GM12878 (cell line): Measurements from ENCODE around the gene FLT4. TPM values are rescaled to one million over a fixed set of nuclear protein-coding genes. Genes with fewer than 3 reads are reported as not detected.

ENCODE experiments used
- ATAC-seq: fragments of 200-7000 bp; cut with Tn5 transposase; 3 replicates; pipeline ENCODE4 v1.9.1; 2020; ENCODE audit warnings: mild to moderate bottlenecking, moderate library complexity
- BruUV-seq: library from RNA; stranded (reverse); fragments of 400-500 nt; replicated peaks from 2 replicates; lab custom pipeline; 2021; lab: Mats Ljungman, UMichigan
- CTCF ChIA-PET: fragments of 300-600 bp; sonication (Branson Sonifier 250); formaldehyde crosslinking; extraction: SDS; loops from one replicate; lab custom pipeline; 2021; ENCODE audit warnings: inconsistent platforms; lab: Yijun Ruan, JAX
- POLR2A ChIA-PET: fragments of 350-600 bp; formaldehyde crosslinking; extraction: SDS; loops from one replicate; lab custom pipeline; 2021; ENCODE audit warnings: inconsistent platforms; lab: Charles Lee
- RAD21 ChIA-PET: fragments of 300-600 bp; sonication (Branson Sonifier 250); formaldehyde crosslinking; loops from one replicate; lab custom pipeline; 2023; ENCODE audit warnings: antibody characterized with exemption; ENCODE audit not compliant: unreplicated experiment; lab: Charles Lee
- SMC1A ChIA-PET: fragments of 300-600 bp; sonication (Branson Sonifier 250); formaldehyde crosslinking; loops from one replicate; lab custom pipeline; 2023; ENCODE audit not compliant: unreplicated experiment, uncharacterized antibody; lab: Charles Lee
- DNase-seq: peaks from one replicate; pipeline ENCODE4 v3.0.0-alpha.2; 2011; ENCODE audit warnings: low read depth, low spot score
- FAIRE-seq: peaks from 3 replicates; lab custom pipeline; 2011; peaks lifted over from hg19 to GRCh38; lab: Jason Lieb, UNC
- H2AFZ ChIP-seq: 2 replicates; pipeline ENCODE4 v1.6.0; 2011; ENCODE audit warnings: low read depth, low read length, control low read depth; ENCODE audit not compliant: control insufficient read depth
- H3K27ac ChIP-seq: 2 replicates; pipeline ENCODE4 v1.5.1; 2011; ENCODE audit warnings: control low read depth; ENCODE audit not compliant: control insufficient read depth, insufficient read depth
- H3K27me3 ChIP-seq, 2 experiments: replicated peaks in 1 of 2; 2 replicates each; pipeline versions ENCODE4 v1.6.0 to v1.6.1; 2011; ENCODE audit warnings: low read length in 1 of 2; ENCODE audit not compliant: control insufficient read depth in 2 of 2, insufficient read depth in 2 of 2
- H3K36me3 ChIP-seq, 2 experiments: 2 replicates each; pipeline ENCODE4 v1.5.1; 2011; ENCODE audit warnings: low read length in 1 of 2; ENCODE audit not compliant: control insufficient read depth in 2 of 2, insufficient read depth in 2 of 2
- H3K4me1 ChIP-seq: 2 replicates; pipeline ENCODE4 v1.6.1; 2011; ENCODE audit warnings: mild to moderate bottlenecking, low read length, moderate library complexity, mixed read lengths; ENCODE audit not compliant: control insufficient read depth, insufficient read depth
- H3K4me2 ChIP-seq: 2 replicates; pipeline ENCODE4 v1.6.0; 2011; ENCODE audit warnings: control low read depth; ENCODE audit not compliant: control insufficient read depth, insufficient read depth
- H3K4me3 ChIP-seq: fragments of 200-600 bp; sonication (generic); 2 replicates; pipeline ENCODE4 v1.5.1; 2016
- H3K79me2 ChIP-seq: 2 replicates; pipeline ENCODE4 v1.6.0; 2011; ENCODE audit warnings: low read length; ENCODE audit not compliant: control insufficient read depth, insufficient read depth
- H3K9ac ChIP-seq: 2 replicates; pipeline ENCODE4 v1.8.0; 2011; ENCODE audit warnings: low read length, control low read depth, mixed read lengths; ENCODE audit not compliant: control insufficient read depth, insufficient read depth
- H3K9me3 ChIP-seq: replicated peaks from 3 replicates; pipeline ENCODE4 v1.5.1; 2011; ENCODE audit warnings: mild to moderate bottlenecking, low read length; ENCODE audit not compliant: control insufficient read depth, insufficient read depth
- H4K20me1 ChIP-seq: 2 replicates; pipeline ENCODE4 v1.6.0; 2011; ENCODE audit not compliant: control insufficient read depth, insufficient read depth
- BMI1 ChIP-seq: fragments of 450-650 bp; IDR thresholded peaks from 2 replicates; pipeline ENCODE4 v1.6.1; 2016; ENCODE audit warnings: mild to moderate bottlenecking, moderate library complexity, borderline replicate concordance
- HDAC6 ChIP-seq: fragments of 200-600 bp; sonication (generic); IDR thresholded peaks from one replicate; pipeline ENCODE4 v1.8.0; 2017; ENCODE audit warnings: antibody characterized with exemption; ENCODE audit not compliant: unreplicated experiment
- HDGF ChIP-seq: fragments of 450-650 bp; IDR thresholded peaks from 2 replicates; pipeline ENCODE4 v1.6.1; 2016; ENCODE audit warnings: antibody characterized with exemption
- JUND ChIP-seq: IDR thresholded peaks from 2 replicates; pipeline ENCODE4 v1.6.1; 2012; ENCODE audit warnings: low read depth, mild to moderate bottlenecking, low read length, improper control_type of control experiment, moderate library complexity
- PAX5 ChIP-seq: IDR thresholded peaks from 2 replicates; pipeline ENCODE4 v1.6.1; 2011; ENCODE audit warnings: low read depth, low read length, borderline replicate concordance
- POLR2A ChIP-seq: IDR thresholded peaks from 2 replicates; pipeline ENCODE4 v1.6.1; 2011; ENCODE audit warnings: low read depth, mild to moderate bottlenecking, low read length
- RELA ChIP-seq: fragments of 450-650 bp; IDR thresholded peaks from 2 replicates; pipeline ENCODE4 v1.8.0; 2014; ENCODE audit warnings: borderline replicate concordance; ENCODE audit not compliant: partially characterized antibody
- SPI1 ChIP-seq: IDR thresholded peaks from 2 replicates; pipeline ENCODE4 v1.6.1; 2011; ENCODE audit warnings: low read depth, mild to moderate bottlenecking, low read length, moderate library complexity, borderline replicate concordance; ENCODE audit not compliant: insufficient read depth
- YY1 ChIP-seq: IDR thresholded peaks from 2 replicates; pipeline ENCODE4 v1.6.1; 2011; ENCODE audit warnings: low read depth, mild to moderate bottlenecking, low read length
- WGBS: methylation state at CpG from one replicate; pipeline ENCODE4 v1.1.6; 2016; ENCODE audit warnings: low lambda C conversion rate; ENCODE audit not compliant: insufficient replicate concordance, insufficient coverage; ENCODE audit errors: missing lambda C conversion rate; 5-methylcytosine and 5-hydroxymethylcytosine counted together
- in situ Hi-C: fragments of 300-500 bp; cut with MboI; formaldehyde crosslinking; loops from 9 replicates; pipeline ENCODE4 v1.14.3; 2018; ENCODE audit warnings: mixed read lengths
- intact Hi-C: fragments of 100-400 bp; cut with micrococcal nuclease; formaldehyde crosslinking; loops from one replicate; pipeline ENCODE4 v1.14.2; 2022; ENCODE audit not compliant: unreplicated experiment
- polyA plus RNA-seq, 11 experiments: library from polyadenylated mRNA; depleted of rRNA in 4 of 11; unstranded in 6 of 11; stranded (reverse) in 5 of 11; fragments of >200 nt; fragmentation: Nextera tagmentation in 4 of 11; fragmentation: Illumina TruSeq in 1 of 11; extraction: Ambion mirVana in 4 of 11; extraction: Trizol in 1 of 11; gene quantifications; 1 replicate in 1 of 11; 2 replicates in 10 of 11; pipeline versions ENCODE4 v1.2.1 to v1.2.3, GENCODE V29; 2011 to 2016; ENCODE audit warnings: inconsistent platforms in 2 of 11, missing spikeins in 2 of 11, low read depth in 1 of 11
- total RNA-seq, 4 experiments: library from RNA; depleted of rRNA in 3 of 4; stranded (reverse); fragments of >200 nt in 3 of 4; fragmentation: Illumina TruSeq in 1 of 4; extraction: Trizol in 1 of 4; gene quantifications; 2 replicates each; pipeline versions ENCODE4 v1.2.1 to v1.2.3, GENCODE V29; 2013 to 2021
- TF ChIP-seq, protein P1 (sequence below): fragments of 450-650 bp; IDR thresholded peaks from 2 replicates; pipeline ENCODE4 v1.6.1; 2018; ENCODE audit warnings: mild to moderate bottlenecking, low read depth, moderate library complexity; ENCODE audit not compliant: partially characterized antibody
- TF ChIP-seq, protein P2 (sequence below): fragments of 450-650 bp; IDR thresholded peaks from 2 replicates; pipeline ENCODE4 v1.6.1; 2017; ENCODE audit warnings: low read depth, mild to moderate bottlenecking, moderate library complexity
- TF ChIP-seq, protein P3 (sequence below): IDR thresholded peaks from 2 replicates; pipeline ENCODE4 v1.6.1; 2011; ENCODE audit warnings: borderline replicate concordance, low read depth, mild to moderate bottlenecking, moderate library complexity, mixed read lengths, low read length; ENCODE audit not compliant: insufficient read depth; ENCODE audit errors: extremely low read length
- TF ChIP-seq, protein P4 (sequence below): fragments of 450-650 bp; IDR thresholded peaks from 2 replicates; pipeline ENCODE4 v1.6.1; 2017; ENCODE audit warnings: antibody characterized with exemption, mild to moderate bottlenecking, moderate library complexity

The FLT4 gene
- total and polyA plus RNA-seq, 10 of the 15 experiments (the other 5 are each of a cell fraction or from before 2014, with no cell fraction given), result 0.18 TPM; not detected in 9

DNA sequence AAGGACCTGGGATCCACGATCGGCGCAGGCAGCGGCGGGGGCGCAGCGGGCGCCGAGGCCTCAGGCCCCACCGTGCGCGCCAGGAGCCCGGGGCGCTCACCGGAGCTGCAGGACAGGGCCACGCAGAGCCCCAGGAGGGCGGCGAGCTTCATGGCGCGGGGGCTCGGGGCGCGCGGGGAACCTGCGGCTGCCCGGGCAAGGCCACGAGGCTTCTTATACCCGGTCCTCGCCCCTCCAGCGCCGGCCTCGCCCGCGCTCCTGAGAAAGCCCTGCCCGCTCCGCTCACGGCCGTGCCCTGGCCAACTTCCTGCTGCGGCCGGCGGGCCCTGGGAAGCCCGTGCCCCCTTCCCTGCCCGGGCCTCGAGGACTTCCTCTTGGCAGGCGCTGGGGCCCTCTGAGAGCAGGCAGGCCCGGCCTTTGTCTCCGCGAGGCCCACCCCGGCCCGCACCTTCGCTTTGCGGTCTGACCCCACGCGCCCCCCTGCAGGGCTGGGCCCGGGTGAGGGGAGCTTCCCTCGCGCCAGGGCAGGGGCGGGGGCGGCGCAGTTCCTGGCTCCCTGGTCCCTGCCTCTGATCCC is 58.0 kb downstream of the FLT4 start, which contains the start of gene SCGB3A1 (continued):
- TF ChIP-seq, protein P1, sequence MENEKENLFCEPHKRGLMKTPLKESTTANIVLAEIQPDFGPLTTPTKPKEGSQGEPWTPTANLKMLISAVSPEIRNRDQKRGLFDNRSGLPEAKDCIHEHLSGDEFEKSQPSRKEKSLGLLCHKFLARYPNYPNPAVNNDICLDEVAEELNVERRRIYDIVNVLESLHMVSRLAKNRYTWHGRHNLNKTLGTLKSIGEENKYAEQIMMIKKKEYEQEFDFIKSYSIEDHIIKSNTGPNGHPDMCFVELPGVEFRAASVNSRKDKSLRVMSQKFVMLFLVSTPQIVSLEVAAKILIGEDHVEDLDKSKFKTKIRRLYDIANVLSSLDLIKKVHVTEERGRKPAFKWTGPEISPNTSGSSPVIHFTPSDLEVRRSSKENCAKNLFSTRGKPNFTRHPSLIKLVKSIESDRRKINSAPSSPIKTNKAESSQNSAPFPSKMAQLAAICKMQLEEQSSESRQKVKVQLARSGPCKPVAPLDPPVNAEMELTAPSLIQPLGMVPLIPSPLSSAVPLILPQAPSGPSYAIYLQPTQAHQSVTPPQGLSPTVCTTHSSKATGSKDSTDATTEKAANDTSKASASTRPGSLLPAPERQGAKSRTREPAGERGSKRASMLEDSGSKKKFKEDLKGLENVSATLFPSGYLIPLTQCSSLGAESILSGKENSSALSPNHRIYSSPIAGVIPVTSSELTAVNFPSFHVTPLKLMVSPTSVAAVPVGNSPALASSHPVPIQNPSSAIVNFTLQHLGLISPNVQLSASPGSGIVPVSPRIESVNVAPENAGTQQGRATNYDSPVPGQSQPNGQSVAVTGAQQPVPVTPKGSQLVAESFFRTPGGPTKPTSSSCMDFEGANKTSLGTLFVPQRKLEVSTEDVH, result no peak
- TF ChIP-seq YY1, result no peak
- TF ChIP-seq, all 136 proteins: peak for 0

DNA sequence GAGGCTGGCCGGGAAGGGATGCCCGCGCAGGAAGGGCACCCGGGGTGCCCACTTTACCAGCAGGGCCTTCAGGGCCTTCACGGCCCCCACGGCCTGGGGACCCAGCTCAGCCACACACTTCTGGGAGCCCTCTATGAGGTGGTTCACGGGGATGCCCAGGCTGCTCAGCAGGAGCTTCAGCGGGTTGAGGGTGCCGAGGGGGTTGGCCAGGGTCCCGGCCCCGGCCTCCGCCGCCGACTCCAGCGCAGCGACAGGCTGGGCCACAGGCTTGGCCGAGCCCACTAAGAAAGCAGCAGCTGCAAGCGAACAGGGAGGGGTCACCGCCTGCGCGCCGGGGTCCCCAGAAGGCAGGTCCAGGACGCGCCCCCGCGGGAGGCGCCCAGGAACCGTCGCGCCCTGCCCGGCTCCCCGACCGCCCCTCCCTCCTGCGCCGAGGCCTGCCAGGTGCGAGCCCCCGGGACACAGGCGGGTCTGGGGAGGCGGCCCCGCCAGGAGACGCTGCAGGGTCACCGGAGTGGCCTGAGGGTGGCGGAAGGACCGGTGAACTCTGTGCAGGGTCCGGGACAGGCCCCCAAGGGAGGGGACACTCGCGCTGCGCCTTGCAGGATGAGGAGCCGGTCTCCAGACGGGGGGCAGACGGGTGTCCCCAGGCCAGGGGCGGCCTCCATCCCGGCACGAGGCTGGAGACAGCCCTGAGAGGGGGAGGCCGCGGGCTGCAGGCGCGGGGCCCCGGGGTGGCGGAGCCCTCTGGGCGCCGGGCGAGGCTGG is 58.7 kb downstream of the FLT4 start:
- in situ Hi-C loops, result no loop called here
- 15% methylated on average over 53 of the region's 63 CpGs for WGBS
- H3K79me2 ChIP-seq, result no peaks in the 10 kb centered on the region
- H3K4me3 ChIP-seq, result no peak overlapping the region
- H3K4me2 ChIP-seq, result no peak overlapping the region; the same call in 1 of the 2 replicates
- FAIRE-seq (no peak), ATAC-seq (no peak), DNase-seq (no peak)
- ChIA-PET SMC1A (no interaction called here), POLR2A (no interaction called here), RAD21 (no interaction called here), CTCF (no interaction called here)
- H3K9me3 ChIP-seq, result no peaks in the 10 kb centered on the region
- H3K27me3 ChIP-seq, result peaks cover 0 to 3% of the 10 kb centered on the region in 2 experiments; a peak in 1 of 4 replicates
- no TSS peak for BruUV-seq
- H3K27ac ChIP-seq, result no peak overlapping the region
- no peaks in the 10 kb centered on the region for H3K36me3 ChIP-seq
- H3K9ac ChIP-seq, result no peak overlapping the region
- H4K20me1 ChIP-seq, result no peaks in the 10 kb centered on the region
- no peaks in the 10 kb centered on the region for H3K4me1 ChIP-seq
- H2AFZ ChIP-seq, result no peak overlapping the region
- intact Hi-C loops, result no loop called here
- TF ChIP-seq POLR2A (no peak), BMI1 (no peak), HDGF (no peak), JUND (no peak), HDAC6 (no peak), SPI1 (no peak), PAX5 (no peak), RELA (no peak)
- TF ChIP-seq, protein P2, sequence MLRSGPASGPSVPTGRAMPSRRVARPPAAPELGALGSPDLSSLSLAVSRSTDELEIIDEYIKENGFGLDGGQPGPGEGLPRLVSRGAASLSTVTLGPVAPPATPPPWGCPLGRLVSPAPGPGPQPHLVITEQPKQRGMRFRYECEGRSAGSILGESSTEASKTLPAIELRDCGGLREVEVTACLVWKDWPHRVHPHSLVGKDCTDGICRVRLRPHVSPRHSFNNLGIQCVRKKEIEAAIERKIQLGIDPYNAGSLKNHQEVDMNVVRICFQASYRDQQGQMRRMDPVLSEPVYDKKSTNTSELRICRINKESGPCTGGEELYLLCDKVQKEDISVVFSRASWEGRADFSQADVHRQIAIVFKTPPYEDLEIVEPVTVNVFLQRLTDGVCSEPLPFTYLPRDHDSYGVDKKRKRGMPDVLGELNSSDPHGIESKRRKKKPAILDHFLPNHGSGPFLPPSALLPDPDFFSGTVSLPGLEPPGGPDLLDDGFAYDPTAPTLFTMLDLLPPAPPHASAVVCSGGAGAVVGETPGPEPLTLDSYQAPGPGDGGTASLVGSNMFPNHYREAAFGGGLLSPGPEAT, result no peak
- TF ChIP-seq, protein P3, sequence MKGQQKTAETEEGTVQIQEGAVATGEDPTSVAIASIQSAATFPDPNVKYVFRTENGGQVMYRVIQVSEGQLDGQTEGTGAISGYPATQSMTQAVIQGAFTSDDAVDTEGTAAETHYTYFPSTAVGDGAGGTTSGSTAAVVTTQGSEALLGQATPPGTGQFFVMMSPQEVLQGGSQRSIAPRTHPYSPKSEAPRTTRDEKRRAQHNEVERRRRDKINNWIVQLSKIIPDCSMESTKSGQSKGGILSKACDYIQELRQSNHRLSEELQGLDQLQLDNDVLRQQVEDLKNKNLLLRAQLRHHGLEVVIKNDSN, result no peak
- TF ChIP-seq, protein P4, sequence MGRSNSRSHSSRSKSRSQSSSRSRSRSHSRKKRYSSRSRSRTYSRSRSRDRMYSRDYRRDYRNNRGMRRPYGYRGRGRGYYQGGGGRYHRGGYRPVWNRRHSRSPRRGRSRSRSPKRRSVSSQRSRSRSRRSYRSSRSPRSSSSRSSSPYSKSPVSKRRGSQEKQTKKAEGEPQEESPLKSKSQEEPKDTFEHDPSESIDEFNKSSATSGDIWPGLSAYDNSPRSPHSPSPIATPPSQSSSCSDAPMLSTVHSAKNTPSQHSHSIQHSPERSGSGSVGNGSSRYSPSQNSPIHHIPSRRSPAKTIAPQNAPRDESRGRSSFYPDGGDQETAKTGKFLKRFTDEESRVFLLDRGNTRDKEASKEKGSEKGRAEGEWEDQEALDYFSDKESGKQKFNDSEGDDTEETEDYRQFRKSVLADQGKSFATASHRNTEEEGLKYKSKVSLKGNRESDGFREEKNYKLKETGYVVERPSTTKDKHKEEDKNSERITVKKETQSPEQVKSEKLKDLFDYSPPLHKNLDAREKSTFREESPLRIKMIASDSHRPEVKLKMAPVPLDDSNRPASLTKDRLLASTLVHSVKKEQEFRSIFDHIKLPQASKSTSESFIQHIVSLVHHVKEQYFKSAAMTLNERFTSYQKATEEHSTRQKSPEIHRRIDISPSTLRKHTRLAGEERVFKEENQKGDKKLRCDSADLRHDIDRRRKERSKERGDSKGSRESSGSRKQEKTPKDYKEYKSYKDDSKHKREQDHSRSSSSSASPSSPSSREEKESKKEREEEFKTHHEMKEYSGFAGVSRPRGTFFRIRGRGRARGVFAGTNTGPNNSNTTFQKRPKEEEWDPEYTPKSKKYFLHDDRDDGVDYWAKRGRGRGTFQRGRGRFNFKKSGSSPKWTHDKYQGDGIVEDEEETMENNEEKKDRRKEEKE, result no peak
